ENCODE results near the gene C3.

DNA sequence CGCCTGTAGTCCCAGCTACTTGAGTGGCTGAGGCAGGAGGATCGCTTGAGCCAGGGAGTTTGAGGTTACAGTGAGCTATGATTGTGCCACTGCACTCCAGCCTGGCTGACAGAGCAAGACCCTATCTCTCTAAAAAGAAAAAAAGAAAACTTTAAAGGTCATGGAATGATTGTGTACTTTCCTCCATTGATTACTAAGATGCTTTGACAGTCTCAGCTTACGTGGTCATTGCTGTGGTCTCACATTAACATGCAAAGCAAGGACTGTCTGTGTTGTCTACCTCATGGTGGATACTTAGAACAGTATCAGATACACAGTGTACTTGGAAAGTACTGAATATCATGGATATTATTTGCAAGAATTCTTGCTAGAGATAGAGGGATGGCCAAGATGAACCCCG is 36.5 kb downstream of the C3 start:
- TF ChIP-seq, protein P1, sequence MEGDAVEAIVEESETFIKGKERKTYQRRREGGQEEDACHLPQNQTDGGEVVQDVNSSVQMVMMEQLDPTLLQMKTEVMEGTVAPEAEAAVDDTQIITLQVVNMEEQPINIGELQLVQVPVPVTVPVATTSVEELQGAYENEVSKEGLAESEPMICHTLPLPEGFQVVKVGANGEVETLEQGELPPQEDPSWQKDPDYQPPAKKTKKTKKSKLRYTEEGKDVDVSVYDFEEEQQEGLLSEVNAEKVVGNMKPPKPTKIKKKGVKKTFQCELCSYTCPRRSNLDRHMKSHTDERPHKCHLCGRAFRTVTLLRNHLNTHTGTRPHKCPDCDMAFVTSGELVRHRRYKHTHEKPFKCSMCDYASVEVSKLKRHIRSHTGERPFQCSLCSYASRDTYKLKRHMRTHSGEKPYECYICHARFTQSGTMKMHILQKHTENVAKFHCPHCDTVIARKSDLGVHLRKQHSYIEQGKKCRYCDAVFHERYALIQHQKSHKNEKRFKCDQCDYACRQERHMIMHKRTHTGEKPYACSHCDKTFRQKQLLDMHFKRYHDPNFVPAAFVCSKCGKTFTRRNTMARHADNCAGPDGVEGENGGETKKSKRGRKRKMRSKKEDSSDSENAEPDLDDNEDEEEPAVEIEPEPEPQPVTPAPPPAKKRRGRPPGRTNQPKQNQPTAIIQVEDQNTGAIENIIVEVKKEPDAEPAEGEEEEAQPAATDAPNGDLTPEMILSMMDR (IDR thresholded peaks at IDR 0.05), result no peak
- no peak for TF ChIP-seq EZH2 (IDR thresholded peaks at IDR 0.05)
